WERI-Rb-1 (cell line): Measurements from ENCODE around the gene ZNF8.

Experiments used
- DNase-seq: peaks from one replicate; pipeline ENCODE4 v3.0.0-alpha.2; 2020
- H3K27ac ChIP-seq: fragments of 250-450 bp; sonication (Bioruptor Pico); 2 replicates; pipeline ENCODE4 v1.5.1; 2020; ENCODE audit warnings: mild to moderate bottlenecking, moderate library complexity
- H3K27me3 ChIP-seq: fragments of 250-450 bp; sonication (Bioruptor Pico); 2 replicates; pipeline ENCODE4 v1.5.1; 2021; ENCODE audit warnings: mild to moderate bottlenecking, low read depth, moderate library complexity; ENCODE audit not compliant: insufficient read depth, severe bottlenecking
- H3K36me3 ChIP-seq: fragments of 250-450 bp; sonication (Bioruptor Pico); 2 replicates; pipeline ENCODE4 v1.5.1; 2020; ENCODE audit warnings: mild to moderate bottlenecking, moderate library complexity
- H3K4me3 ChIP-seq: 2 replicates; pipeline ENCODE4 v1.5.1; 2011; ENCODE audit warnings: low read depth, mild to moderate bottlenecking, control low read depth, low read length
- H3K9me3 ChIP-seq: fragments of 250-450 bp; sonication (Bioruptor Pico); 2 replicates; pipeline ENCODE4 v1.5.1; 2021; ENCODE audit warnings: mild to moderate bottlenecking, moderate library complexity; ENCODE audit not compliant: severe bottlenecking
- TF ChIP-seq, protein P1 (sequence below): IDR thresholded peaks from 2 replicates; pipeline ENCODE4 v1.5.1; 2011; ENCODE audit warnings: low read depth, mild to moderate bottlenecking, control low read depth, inconsistent platforms, low read length

ZNF8 gene

DNA sequence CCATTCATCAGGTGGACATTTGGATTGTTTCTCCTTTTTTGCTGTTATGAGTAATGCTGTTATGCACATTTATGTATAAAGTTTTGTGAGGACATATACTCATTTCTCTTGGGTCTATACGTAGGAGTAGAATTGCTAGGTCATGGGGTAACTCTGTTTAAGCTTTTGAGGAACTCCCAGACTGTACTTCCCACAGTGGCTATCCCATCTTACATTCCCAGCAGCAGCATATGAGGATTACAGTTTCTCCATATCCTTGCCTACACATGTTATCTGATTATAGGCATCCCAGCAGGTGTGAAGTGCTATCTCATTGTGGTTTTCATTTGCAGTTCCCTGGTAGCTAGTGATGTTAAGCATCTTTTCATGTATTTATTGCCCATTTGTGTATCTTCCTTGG, 53.9 kb downstream of the ZNF8 start:
- H3K4me3 ChIP-seq = no peak overlapping the region
- peaks cover 6% of the 10 kb centered on the region for H3K36me3 ChIP-seq
- H3K27me3 ChIP-seq = no peaks in the 10 kb centered on the region
- H3K9me3 ChIP-seq = no peaks in the 10 kb centered on the region
- no peak for DNase-seq
- TF ChIP-seq, protein P1, sequence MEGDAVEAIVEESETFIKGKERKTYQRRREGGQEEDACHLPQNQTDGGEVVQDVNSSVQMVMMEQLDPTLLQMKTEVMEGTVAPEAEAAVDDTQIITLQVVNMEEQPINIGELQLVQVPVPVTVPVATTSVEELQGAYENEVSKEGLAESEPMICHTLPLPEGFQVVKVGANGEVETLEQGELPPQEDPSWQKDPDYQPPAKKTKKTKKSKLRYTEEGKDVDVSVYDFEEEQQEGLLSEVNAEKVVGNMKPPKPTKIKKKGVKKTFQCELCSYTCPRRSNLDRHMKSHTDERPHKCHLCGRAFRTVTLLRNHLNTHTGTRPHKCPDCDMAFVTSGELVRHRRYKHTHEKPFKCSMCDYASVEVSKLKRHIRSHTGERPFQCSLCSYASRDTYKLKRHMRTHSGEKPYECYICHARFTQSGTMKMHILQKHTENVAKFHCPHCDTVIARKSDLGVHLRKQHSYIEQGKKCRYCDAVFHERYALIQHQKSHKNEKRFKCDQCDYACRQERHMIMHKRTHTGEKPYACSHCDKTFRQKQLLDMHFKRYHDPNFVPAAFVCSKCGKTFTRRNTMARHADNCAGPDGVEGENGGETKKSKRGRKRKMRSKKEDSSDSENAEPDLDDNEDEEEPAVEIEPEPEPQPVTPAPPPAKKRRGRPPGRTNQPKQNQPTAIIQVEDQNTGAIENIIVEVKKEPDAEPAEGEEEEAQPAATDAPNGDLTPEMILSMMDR = no peak
- H3K27ac ChIP-seq = no peak overlapping the region

GRCh38 chr19:58334691-58335249, 56.0 kb downstream of the ZNF8 start:
- H3K27me3 ChIP-seq = no peaks in the 10 kb centered on the region
- no peak for DNase-seq
- no peak overlapping the region for H3K27ac ChIP-seq
- peaks cover 20% of the 10 kb centered on the region for H3K36me3 ChIP-seq
- TF ChIP-seq, protein P1 = no peak
- H3K4me3 ChIP-seq = no peak overlapping the region
- no peaks in the 10 kb centered on the region for H3K9me3 ChIP-seq

DNA sequence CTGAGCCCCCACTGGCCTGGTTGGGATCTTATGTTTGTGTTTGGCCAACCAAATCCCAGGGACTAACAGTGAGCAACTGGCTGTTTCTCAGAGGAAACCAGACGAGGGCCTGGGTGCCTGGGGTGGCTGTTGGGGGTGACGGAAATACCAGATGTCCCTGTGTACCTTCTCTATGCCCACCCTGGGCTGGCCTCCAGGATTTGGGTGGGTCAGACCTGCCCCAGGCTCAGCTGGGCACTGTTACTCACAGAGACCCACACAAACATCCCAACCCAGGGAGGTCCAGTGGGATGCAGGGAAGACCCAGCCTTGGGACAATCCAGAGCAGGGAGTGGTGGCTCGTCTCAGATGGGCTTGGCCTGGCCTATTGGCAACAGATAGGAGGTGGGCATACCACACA, 56.9 kb downstream of the ZNF8 start:
- H3K27ac ChIP-seq = no peak overlapping the region
- no peaks in the 10 kb centered on the region for H3K27me3 ChIP-seq
- peaks cover 22% of the 10 kb centered on the region for H3K36me3 ChIP-seq
- H3K9me3 ChIP-seq = no peaks in the 10 kb centered on the region
- no peak for DNase-seq
- TF ChIP-seq, protein P1 = no peak
- H3K4me3 ChIP-seq = no peak overlapping the region

DNA sequence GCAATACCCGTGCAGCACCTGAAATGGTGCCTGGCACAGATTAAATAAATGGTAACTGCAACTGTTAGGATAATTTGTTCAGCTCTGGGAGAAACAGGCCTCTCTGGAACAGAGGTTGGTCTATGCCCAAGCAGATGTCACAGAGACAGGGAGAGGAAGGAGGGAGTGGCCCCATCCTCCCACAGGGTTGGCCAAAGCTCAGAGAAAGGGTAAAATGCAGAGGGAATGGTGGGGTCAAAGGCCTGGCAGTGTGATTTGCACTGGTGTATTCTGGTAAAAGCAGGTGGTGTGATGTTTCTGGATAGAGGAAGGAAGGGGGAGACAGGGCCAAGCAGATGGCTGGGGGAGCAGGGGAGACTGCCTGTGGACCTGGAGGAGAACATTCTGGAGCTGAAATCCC, 57.5 kb downstream of the ZNF8 start:
- TF ChIP-seq, protein P1 = no peak
- peaks cover 24% of the 10 kb centered on the region for H3K36me3 ChIP-seq
- no peak for DNase-seq

GRCh38 chr19:58336820-58337219, 58.1 kb downstream of the ZNF8 start:
- DNase-seq = no peak
- Histone ChIP-seq H3K27ac (no peak overlapping the region), H3K36me3 (peaks cover 27% of the 10 kb centered on the region), H3K27me3 (no peaks in the 10 kb centered on the region), H3K9me3 (no peaks in the 10 kb centered on the region), H3K4me3 (no peak overlapping the region)
- TF ChIP-seq, protein P1 = no peak

More for the DNA sequence above, 57.5 kb downstream of the ZNF8 start:
- H3K27ac ChIP-seq = no peak overlapping the region
- no peaks in the 10 kb centered on the region for H3K27me3 ChIP-seq
- no peak overlapping the region for H3K4me3 ChIP-seq
- no peaks in the 10 kb centered on the region for H3K9me3 ChIP-seq

DNA sequence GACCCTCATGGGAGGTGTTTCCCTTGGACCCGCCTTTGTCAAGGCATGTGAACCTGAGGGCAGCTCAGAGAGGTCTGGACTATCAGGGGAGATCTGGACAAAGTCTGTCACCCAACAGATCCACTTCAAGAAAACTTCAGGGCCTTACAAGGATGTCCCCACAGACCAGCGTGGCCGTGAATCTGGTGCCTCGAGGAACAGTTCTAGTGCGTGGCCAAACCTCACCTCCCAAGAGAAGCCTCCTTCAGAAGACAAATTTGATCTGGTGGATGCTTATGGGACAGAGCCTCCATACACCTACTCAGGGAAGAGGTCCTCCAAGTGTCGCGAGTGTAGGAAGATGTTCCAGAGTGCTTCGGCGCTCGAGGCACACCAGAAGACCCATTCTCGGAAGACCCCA, 59.6 kb downstream of the ZNF8 start:
- Histone ChIP-seq H3K4me3 (no peak overlapping the region), H3K27ac (no peak overlapping the region), H3K27me3 (no peaks in the 10 kb centered on the region), H3K9me3 (no peaks in the 10 kb centered on the region), H3K36me3 (peaks cover 27% of the 10 kb centered on the region)
- DNase-seq = no peak
- TF ChIP-seq, protein P1 = no peak
